Heart right ventricle (tissue), 16 donors: ENCODE data around the gene BBC3. TPM values are rescaled to one million over a fixed set of nuclear protein-coding genes. Genes with fewer than 3 reads are reported as not detected.

Experiments
- ATAC-seq, 8 donors: fragments of 200-7000 bp; cut with Tn5 transposase; one replicate each; pipeline ENCODE4 v1.9.1; 2020; ENCODE audit warnings: mild to moderate bottlenecking in 8 of 8, moderate library complexity in 8 of 8, moderate number of reproducible peaks in 1 of 8
- DNase-seq, 2 donors: peaks; one replicate each; pipeline ENCODE4 v3.0.0-alpha.2; 2020
- H3K27ac ChIP-seq, 10 donors: fragments of 200-600 bp; sonication (generic) in 2 of 10; one replicate each; pipeline versions ENCODE4 v1.5.0 to v1.8.0; 2020 to 2022; ENCODE audit warnings: mild to moderate bottlenecking in 3 of 10
- H3K27me3 ChIP-seq, 7 donors: fragments of 200-600 bp; one replicate each; pipeline ENCODE4 v1.8.0; 2021 to 2022; ENCODE audit warnings: mild to moderate bottlenecking in 2 of 7
- H3K36me3 ChIP-seq, 9 donors: fragments of 200-600 bp; sonication (generic) in 1 of 9; one replicate each; pipeline versions ENCODE4 v1.5.0 to v1.8.0; 2020 to 2022; ENCODE audit warnings: mild to moderate bottlenecking in 2 of 9
- H3K4me1 ChIP-seq, 9 donors: fragments of 200-600 bp; sonication (generic) in 1 of 9; one replicate each; pipeline versions ENCODE4 v1.5.0 to v1.8.0; 2020 to 2022; ENCODE audit warnings: mild to moderate bottlenecking in 4 of 9
- H3K4me3 ChIP-seq, 10 donors: fragments of 200-600 bp; sonication (generic) in 2 of 10; one replicate each; pipeline versions ENCODE4 v1.5.0 to v1.8.0; 2020 to 2022; ENCODE audit warnings: mild to moderate bottlenecking in 7 of 10, moderate library complexity in 2 of 10
- H3K9me3 ChIP-seq, 11 donors: fragments of 200-600 bp in 10 of 11; sonication (generic) in 2 of 11; one replicate each; pipeline versions ENCODE4 v1.5.0 to v1.8.0; 2013 to 2022; ENCODE audit warnings: mild to moderate bottlenecking in 2 of 11, control low read depth in 1 of 11, moderate library complexity in 1 of 11
- CTCF ChIP-seq, 9 donors: fragments of 200-600 bp; sonication (generic) in 2 of 9; IDR thresholded peaks; one replicate each; pipeline versions ENCODE4 v1.5.0 to v1.8.0; 2021 to 2022; ENCODE audit warnings: antibody characterized with exemption in 9 of 9, mild to moderate bottlenecking in 5 of 9, moderate library complexity in 1 of 9
- WGBS, 2 donors: extraction: QIAGEN DNeasy Blood & Tissue Kit; methylation state at CpG; one replicate each; pipeline ENCODE4 v1.1.7; 2013; ENCODE audit warnings: inconsistent platforms in 1 of 2; 5-methylcytosine and 5-hydroxymethylcytosine counted together
- intact Hi-C, 10 donors: fragments of 100-400 bp; cut with DNase I; formaldehyde crosslinking; loops; one replicate each; pipeline versions ENCODE4 v1.11.1 to v1.14.2; 2022
- polyA plus RNA-seq, 2 donors: library from polyadenylated mRNA; stranded (reverse); fragments of 200-250 nt; gene quantifications; one replicate each; pipeline ENCODE4 v1.2.3, GENCODE V29; 2013
- total RNA-seq, 10 donors: library from RNA; stranded (reverse); fragmentation: NEBNext Ultra II Directional in 3 of 10; extraction: Animal tissue kit (Norgen Biotek cat#: 25700) in 3 of 10; gene quantifications; one replicate each; pipeline versions ENCODE4 v1.2.1 to v1.2.4, GENCODE V29; 2021 to 2023
- donor health status: Arrhythmogenic right ventricular cardiomyopathy.
- donor health status: ischemic (EF 13 %, LVEDD 7.1; RV severe dilation, severe dysfunction).
- donor health status: healthy with polysubstance abuse.
- donor health status: DM: no; HTN: yes; CAD: no.
- donor health status: DM: no; HTN: no; CAD: no.
- donor health status: ischemic (EF 25% LVEDD 6.9; RV normal size, moderate dysfunction).
- donor health status: ischemic (EF 25% LVEDD 5.7; RV mildly dilated, moderate dysfunction).
- donor health status: healthy.
- donor health status: DM: yes; HTN: yes; CAD: no.
- donor health status: Ischemic cardiomyopathy.
- donor health status: ischemic (EF 35%, LVEDD 5.7; RV mildly dilated, moderate dysfunction).
- donor health status: nonischemic (EF 11% LVEDD 7.7; RV severe dilation, severe dysfunction).
- donor health status: DM: yes; HTN: yes; CAD: no.
- donor health status: PGD.
- donor health status: ischemic (EF 29% LVEDD 5.4; RV normal size, mild dysfunction).
- donor health status: nonischemic (EF 23%, LVEDD 6.1; RV moderate dilation, normal function).

Gene BBC3
- total and polyA plus RNA-seq, 12 donors = 2.4 to 6.0 (median 3.6) TPM

- H3K4me3 ChIP-seq = no peak overlapping the region
- intact Hi-C loops = loop anchor here (1.0 to 5.0 kb wide), 8 partner anchors 33 to 62 kb away; no protein-coding TSS in a partner anchor
- peak overlapping the region in 7 of 10 donors; percentile 30 to 71 (median 43) for H3K27ac ChIP-seq
- DNase-seq (no peak), ATAC-seq (peak in 7 of 8 donors; percentile 34 to 87 (median 75))
- H3K9me3 ChIP-seq = no peaks in the 10 kb centered on the region
- 45 to 56% methylated on average over 13 of the region's 13 CpGs for WGBS, 2 donors
- TF ChIP-seq CTCF (IDR thresholded peaks at IDR 0.05) = no peak
- peaks cover 0 to 60% (median 20%) of the 10 kb centered on the region in 9 donors for H3K36me3 ChIP-seq
- peaks cover 4 to 25% (median 13%) of the 10 kb centered on the region in 9 donors for H3K4me1 ChIP-seq
- no peaks in the 10 kb centered on the region for H3K27me3 ChIP-seq
Observed at GRCh38 chr19:47209319-47210179, 21.4 kb downstream of the BBC3 start.

DNA sequence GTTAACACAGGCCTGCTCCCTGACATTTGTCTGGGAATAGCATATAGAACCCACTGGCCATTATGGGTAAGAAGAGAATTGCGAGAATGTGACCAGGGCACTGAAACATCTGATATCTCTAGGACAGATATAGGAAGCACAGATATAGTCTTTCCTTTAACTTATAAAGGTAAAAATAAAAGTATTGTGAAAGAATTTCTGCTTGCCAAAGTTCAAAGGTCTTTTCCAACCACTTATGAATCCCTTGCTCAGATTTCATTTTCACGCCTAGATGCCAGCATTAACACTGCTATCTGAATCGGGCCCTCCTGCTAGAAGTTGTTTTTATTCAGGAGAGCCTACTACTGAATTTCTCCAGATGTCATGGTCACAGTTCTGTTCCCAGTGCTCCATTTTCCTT lies 27.7 kb downstream of the BBC3 start:
- peaks cover 0 to 5% (median 0%) of the 10 kb centered on the region in 9 donors for H3K4me1 ChIP-seq
- no peak overlapping the region for H3K4me3 ChIP-seq
- H3K36me3 ChIP-seq = peaks cover 0 to 98% (median 21%) of the 10 kb centered on the region in 9 donors
- no peak for DNase-seq
- TF ChIP-seq CTCF (IDR thresholded peaks at IDR 0.05) = no peak
- H3K27me3 ChIP-seq = no peaks in the 10 kb centered on the region
- no peak for ATAC-seq
- intact Hi-C loops = loop anchor here in 1 of 10 donors (5.0 kb wide), 1 partner anchor 46 kb away; no protein-coding TSS in a partner anchor
- 80 to 89% methylated on average over 3 of the region's 3 CpGs for whole genome bisulfite sequencing, 2 donors
- no peak overlapping the region for H3K27ac ChIP-seq
- H3K9me3 ChIP-seq = no peaks in the 10 kb centered on the region

GRCh38 chr19:47200530-47200929 lies 30.5 kb downstream of the BBC3 start:
- H3K27ac ChIP-seq = no peak overlapping the region
- no peaks in the 10 kb centered on the region for H3K9me3 ChIP-seq
- peaks cover 0 to 85% (median 19%) of the 10 kb centered on the region in 9 donors for H3K36me3 ChIP-seq
- 83 to 97% methylated on average over 3 of the region's 3 CpGs for WGBS, 2 donors
- no peak overlapping the region for H3K4me3 ChIP-seq
- H3K27me3 ChIP-seq = no peaks in the 10 kb centered on the region
- no peak for ATAC-seq
- intact Hi-C loops = loop anchor here in 1 of 10 donors (5.0 kb wide), 1 partner anchor 43 kb away; no protein-coding TSS in a partner anchor
- peaks cover 0 to 5% (median 0%) of the 10 kb centered on the region in 9 donors for H3K4me1 ChIP-seq
- DNase-seq = no peak
- no peak for TF ChIP-seq CTCF (IDR thresholded peaks at IDR 0.05)

DNA sequence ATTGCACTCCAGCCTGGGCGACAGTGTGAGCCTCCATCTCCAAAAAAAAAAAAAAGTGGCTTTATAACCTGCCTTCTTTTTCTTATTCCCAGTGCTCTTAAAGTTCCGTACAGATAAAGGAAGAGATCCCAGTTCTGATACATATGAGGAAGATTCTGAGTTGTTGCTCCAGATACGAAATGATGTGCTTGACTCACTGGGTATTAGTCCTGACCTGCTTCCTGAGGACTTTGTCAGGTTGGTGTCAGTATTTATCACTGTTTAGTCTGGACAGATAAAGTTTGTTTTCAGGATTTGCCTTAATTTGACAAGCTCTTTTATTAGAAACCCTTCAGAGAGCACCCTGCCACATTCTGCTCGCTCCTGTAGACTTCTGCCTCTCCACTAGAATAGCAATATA lies 33.9 kb downstream of the BBC3 start:
- no peaks in the 10 kb centered on the region for H3K9me3 ChIP-seq
- 96 to 98% methylated on average over 4 of the region's 4 CpGs for WGBS, 2 donors
- peaks cover 0 to 4% (median 0%) of the 10 kb centered on the region in 9 donors for H3K4me1 ChIP-seq
- ATAC-seq = no peak
- H3K4me3 ChIP-seq = no peak overlapping the region
- intact Hi-C loops = loop anchor here in 2 of 10 donors (10.0 kb wide), 2 partner anchors 48 to 52 kb away; no protein-coding TSS in a partner anchor
- H3K27me3 ChIP-seq = no peaks in the 10 kb centered on the region
- no peak overlapping the region for H3K27ac ChIP-seq
- no peak for DNase-seq
- H3K36me3 ChIP-seq = peaks cover 0 to 63% (median 14%) of the 10 kb centered on the region in 9 donors
- no peak for TF ChIP-seq CTCF (IDR thresholded peaks at IDR 0.05)
